SH-SY5Y (cell line): ENCODE results near the gene KATNBL1.

Experiments used
- GATA2 ChIP-seq: IDR thresholded peaks from 2 replicates; pipeline ENCODE4 v1.6.1; 2011; ENCODE audit warnings: mild to moderate bottlenecking, low read depth, low read length
- GATA3 ChIP-seq: IDR thresholded peaks from 2 replicates; pipeline ENCODE4 v1.6.1; 2011; ENCODE audit warnings: low read depth, mild to moderate bottlenecking, low read length, moderate library complexity

DNA sequence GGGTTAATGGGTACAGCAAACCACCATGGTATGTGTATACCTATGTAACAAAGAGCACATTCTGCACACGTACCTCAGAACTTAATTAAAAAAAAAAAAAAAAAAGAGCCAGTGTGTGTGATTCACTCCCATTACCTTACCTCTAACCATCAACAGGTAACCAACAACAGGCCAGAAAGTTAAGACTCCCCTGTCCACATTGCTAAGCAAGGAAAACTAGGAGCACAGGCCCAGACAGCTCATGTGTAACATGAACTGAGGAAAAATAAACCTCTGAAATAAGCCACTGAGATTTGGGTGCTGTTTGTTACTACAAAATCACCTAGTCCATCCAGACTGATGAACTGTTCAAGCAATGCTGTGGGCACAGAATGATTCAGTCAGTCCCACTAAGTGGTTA lies 6.0 kb downstream of the KATNBL1 start:
- TF ChIP-seq GATA2 (no peak), GATA3 (no peak)
